ENCODE data around the gene UBXN11.

Gene UBXN11

DNA sequence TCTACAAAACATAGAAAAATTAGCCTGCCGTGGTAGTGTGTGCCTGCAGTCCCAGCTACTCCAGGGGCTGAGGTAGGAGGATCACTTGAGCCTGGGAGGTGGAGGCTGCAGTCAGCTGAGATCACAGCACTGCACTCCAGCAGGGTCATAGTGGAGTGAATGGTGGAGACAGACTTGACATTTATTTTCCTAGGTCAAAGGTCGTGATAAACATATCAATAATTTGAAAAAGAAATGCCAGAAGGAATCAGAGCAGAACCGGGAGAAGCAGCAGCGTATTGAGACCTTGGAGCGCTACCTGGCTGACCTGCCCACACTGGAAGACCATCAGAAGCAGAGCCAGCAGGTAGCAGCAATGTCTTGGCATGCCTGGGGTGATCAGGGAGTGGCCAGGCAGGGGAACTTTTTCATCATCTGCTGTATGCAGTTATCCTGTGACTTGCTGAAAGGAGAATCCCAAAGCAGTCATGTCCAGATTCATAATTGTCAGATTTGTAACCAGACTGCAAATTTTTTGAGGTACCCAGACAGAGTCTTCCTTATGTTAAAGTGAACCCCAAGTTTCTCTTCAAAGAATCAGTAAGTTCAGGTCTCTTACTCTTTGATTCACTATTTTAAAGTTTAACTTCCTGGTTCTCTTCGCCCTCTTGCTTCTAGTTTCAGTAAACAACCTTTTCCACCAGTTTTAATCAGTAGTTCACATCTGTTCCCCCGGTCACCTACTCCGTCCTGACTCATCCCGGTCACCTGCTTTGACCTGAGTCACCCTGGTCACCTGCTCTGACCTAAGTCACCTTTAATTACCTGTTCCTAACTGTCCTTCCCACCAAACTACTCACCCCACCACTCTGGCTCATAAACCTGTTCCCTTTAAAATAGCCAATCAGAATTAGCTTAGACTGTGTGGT is 37.9 kb downstream of the UBXN11 start:
- DNase-seq (ENCODE audit: low read depth), result no peak

DNA sequence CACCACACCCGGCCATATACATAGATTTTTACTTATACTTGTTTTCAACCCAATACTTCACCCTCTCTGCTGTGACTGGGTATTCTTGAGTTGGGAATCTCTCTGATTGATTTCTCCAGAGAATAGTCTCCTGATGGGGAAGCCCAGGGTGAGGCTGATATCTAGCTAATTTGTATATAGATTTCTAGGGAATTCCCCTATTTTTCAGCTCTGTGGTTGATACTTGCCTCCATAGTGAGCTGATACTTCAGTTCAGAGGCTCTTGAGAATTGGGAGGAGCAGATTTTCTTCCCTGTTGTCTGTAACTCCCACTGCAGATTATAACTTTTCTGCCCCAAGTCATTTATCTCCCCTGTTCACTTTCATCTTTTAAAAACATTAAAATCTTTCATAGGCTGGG is 41.0 kb downstream of the UBXN11 start:
- DNase-seq (ENCODE audit: low read depth), result no peak

DNA sequence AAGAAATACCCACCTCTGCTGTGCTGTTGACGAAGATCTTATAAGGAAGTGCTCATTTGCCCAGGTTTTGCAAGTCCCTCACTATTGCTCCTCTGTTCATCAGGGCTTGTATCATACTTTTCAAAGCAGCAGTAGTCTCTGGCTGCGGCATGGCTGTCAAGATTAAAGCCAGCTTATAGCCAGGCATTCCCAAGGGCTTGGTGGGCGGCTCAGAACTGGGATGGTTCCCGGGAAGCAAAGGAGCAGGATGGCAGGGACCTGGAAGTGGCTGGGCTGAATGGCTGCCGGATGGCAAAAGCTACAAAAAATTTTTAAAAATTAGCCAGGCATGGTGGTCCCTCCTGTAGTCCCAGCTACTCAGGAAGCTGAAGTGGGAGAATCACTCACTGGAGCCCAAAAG is 43.2 kb downstream of the UBXN11 start:
- DNase-seq (ENCODE audit: low read depth), result no peak

DNA sequence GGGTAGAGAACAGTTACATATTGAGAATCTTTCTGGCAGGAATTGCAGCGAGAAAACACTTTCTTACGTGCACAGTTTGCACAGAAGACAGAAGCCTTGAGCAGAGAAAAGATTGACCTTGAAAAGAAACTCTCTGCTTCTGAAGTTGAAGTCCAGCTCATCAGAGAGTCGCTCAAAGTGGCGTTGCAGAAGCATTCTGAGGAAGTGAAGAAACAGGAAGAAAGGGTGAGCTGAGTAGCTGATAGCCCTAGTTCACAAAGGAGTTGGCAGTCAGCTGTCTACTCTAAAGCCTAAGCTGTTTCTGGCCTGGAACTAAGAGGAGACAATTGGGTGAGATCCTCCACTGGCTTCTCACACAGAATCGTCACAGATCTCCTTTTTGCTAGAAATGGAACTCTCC is 46.9 kb downstream of the UBXN11 start:
- DNase-seq (ENCODE audit: low read depth), result no peak

DNA sequence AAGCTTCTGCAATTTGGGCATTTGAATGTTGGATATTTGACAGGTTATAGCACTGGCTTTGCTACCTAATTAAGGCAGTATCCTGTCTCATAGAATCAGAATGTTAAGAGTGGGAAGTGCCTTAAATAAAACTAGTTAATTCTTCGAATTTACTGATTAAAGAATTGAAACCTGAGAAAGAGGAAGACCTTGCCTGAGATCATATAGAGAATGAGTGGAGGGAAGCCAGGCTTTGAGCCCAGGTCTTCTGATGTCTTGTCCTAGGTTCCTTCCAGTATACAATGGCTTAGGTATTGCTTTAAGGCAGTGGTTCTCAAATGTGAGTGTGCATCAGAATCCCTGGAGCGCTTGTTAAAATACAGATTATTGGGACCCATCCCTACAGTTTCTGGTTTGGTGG is 47.4 kb downstream of the UBXN11 start:
- DNase-seq (ENCODE audit: low read depth), result no peak

DNA sequence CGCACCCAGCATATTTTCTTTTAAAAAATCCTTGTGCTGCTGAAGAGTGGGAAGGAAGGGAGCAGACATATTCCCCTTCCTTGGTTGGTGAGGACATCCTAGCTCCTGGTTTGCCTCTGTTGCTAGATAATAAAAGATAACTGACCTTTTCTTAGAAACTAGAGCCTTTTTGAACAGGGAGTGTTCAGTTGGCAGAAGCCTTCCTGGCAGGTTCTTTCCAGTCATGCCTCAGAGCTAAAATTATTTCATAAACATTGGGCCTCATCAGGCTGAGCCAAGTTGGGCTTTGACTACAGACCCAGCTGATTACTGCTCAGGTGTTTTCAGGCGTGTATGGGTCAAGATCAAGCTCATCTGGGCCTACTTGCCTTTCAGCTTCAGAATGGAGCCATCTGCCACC is 49.2 kb downstream of the UBXN11 start:
- DNase-seq (ENCODE audit: low read depth), result no peak

DNA sequence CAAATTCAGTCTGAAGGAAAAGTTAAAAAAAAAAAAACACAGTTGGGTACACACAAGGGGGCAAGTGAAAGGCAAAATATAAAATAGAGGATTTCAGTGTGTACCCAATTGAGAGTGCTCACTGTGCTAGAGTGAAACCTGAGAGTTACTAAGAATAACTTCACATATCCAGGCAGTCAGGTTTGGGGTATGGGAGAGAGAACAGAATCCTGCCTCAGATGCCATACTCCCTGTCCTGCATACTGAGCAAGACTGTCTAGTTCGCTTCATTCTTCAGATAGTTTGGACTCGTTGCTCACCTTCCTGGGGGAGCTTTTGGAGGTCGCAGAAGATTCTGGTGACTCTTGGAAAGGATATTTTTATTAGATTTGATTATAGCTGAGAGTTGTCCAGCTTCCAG is 52.0 kb downstream of the UBXN11 start:
- DNase-seq (ENCODE audit: low read depth), result no peak

DNA sequence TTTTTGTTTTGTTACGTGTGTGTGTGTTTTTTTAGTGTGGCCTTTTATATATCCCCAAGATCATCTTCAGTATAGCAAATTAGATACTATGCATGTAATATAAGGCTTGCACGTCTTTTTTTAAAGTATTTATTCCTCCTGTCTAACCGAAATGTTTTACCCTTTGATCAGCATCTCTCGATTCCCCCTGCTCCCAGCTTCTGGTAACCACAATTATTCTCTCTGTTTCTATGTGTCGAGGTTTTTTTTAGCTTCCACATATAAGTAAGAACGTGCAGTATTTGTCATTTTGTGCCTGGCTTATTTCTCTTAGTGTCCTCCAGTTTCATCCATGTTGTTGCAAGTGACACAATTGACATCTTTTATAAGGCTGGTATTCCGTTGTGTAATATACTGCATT is 53.7 kb downstream of the UBXN11 start:
- DNase-seq (ENCODE audit: low read depth), result no peak

DNA sequence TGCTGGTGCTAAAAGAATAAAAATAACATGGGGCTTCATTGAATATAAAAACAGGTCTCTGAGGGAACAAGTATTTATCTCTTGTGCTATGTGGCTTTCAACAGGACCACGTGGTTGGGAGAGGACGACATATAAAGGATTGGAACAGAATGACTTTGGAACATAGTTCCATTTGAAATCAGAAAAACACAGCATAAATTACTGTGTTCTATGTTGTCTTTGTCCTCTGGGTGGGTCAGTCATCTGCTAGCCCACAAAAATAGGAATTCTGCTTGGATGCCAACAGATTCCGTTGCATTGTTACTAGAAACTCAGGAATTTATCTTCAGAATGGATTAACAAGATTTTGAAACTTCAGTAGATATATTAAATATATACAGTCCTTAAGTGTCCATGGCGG is 66.5 kb downstream of the UBXN11 start:
- no peak for DNase-seq (ENCODE audit: low read depth)

DNA sequence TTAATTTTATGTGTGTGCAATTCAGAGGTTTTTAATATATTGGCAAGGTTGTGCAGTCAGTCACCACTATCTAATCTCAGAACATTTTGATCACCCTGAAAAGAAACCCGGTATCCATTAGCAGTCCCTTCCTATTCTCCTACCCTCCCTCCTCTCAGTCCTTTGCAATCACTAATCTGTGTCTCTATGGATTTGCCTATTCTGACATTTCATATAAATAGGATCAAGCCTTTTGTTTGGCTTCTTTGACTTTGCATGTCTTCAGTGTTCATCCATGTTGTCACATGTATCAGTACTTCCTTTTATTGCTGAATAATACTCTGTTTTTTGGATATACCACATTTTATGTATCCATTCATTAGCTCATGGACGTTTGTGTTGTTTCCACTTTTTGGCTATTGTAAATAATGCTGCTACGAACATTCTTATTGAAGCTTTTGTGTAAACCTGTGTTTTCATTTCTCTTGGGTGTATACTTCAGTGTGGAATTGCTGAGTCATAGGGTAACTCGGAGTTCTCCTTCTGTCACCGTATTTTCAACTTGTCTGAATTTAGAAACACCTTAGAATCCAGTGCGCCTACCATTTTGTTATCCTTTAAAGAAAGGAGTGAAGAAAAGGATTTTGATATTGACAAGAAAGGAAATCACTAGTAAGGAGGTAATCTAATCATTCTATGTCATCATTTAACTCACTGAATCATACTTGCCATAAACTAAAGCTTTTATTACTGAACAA is 69.0 kb downstream of the UBXN11 start:
- DNase-seq (ENCODE audit: low read depth), result no peak

DNA sequence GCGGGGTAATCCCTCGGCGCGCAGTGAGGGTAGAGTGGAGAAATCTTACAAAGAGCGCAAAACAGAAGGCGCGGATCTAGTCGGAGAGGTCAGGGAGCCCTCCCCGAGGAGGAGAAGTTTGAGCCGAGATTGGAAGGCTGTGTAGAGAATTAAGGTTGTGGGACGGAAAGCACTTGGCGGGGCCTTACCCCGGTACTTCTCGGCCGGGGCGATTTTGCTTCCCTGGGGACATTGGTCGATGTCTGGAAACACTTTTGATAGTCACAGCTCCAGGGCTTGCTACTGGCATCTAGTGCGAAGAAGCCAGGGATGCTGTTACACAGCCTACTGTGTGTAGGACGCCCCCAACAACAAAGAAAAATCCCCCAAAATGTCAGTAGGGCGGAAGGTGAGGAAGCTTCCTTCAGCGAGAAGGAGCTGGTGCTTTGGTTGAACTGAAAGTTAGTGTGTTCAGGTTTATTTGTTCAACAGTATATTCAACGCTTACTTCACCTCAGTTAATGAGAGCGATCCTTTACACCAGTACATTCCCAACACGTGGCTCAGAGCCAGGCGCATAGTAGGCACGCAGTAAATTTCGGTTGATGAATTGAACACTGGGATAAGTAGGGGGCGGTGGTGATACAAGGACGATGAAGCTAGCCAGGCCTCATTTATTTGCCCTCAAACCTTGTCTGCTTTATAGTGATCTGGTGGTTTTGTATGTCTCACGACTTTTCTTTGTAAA is 71.6 kb downstream of the UBXN11 start:
- DNase-seq (ENCODE audit: low read depth), result no peak

DNA sequence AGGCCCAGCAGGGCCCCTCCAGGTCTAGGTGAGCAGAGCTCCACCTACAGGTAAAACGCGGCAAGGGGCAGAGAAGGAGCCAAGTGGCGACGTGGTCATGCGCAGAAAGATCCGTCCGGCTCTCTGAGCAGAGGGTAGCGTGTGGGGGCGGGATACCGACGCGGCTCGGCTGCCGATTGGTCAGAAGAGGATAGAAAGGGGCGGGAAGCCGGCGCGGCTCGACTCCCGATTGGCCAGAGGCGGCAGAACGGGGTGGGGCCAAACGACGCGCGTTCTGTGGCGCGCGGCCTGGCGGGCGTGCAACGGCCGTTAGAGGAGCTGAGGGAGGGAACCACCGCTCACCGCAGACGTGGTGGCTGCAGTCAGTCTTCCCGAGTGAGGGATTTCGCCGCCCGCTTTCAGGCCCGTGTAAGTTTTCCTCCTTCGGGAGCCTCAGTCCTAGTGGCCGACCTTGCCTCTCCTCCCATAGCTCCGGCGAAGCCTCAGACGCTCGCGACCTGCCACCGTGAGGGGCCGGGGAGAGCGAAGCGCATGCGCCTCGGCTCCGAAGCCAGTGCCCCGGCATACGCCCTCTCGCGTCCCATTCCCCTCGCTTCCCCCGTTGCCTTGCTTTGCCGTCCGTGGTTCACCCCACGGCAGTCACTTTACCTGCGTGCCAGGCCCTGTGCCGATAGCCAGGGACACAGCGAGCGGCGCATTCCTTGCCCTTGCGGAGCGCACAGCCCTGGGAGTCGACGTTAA is 72.4 kb downstream of the UBXN11 start, which contains the start of gene CEP85:
Gene CEP85, plus strand, starts transcription at position 298 of the 741 bp plus-strand sequence. CDS start 5,584 bp downstream, outside the sequence.
- DNase-seq (ENCODE audit: low read depth), result peak; percentile 96
